22Rv1 (cell line): ENCODE data around the gene IL36A.

Experiments used
- CTCF ChIP-seq: fragments of 450-650 bp; IDR thresholded peaks from 2 replicates; pipeline ENCODE4 v1.5.1; 2017; ENCODE audit warnings: mild to moderate bottlenecking
- ZFX ChIP-seq: fragments of 450-650 bp; IDR thresholded peaks from 2 replicates; pipeline ENCODE4 v1.6.1; 2017; ENCODE audit warnings: antibody characterized with exemption, borderline replicate concordance

DNA sequence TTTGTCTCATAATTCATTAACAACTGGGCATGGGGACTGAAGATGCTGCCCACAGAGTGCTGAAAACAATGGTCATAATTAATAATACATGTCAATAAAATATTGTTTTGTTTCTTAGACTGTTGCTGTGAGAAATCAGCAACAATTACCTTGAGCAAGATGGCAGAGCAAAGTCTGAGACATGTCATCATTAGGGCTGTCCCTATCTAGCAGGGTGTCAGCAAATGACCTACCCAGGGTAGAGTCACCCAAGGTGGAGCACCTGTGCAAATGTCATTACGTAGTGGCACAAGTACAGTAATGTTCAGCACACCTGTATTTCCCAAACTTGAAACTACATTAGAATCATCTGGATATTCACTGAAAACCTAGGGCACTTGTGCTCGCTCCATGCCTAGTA, 10.6 kb upstream of the IL36A start:
- no peak for TF ChIP-seq CTCF
- TF ChIP-seq ZFX, result no peak
